ENCODE measurements around the gene XXYLT1. TPM values are rescaled to one million over a fixed set of nuclear protein-coding genes. Genes with fewer than 3 reads are reported as not detected.
A peak's percentile ranks its signal among the peaks of the same experiment; 100 is the strongest.
"Not testable (repeated sequence)": the region's sequence is repeated elsewhere in the genome, so short reads cannot be mapped to it uniquely, and the experiment has no call there.

Gene XXYLT1
- polyA plus RNA-seq, 6 donors from 2014 or later: 1.7 to 3.7 (median 3.6) TPM; not detected in 1

DNA sequence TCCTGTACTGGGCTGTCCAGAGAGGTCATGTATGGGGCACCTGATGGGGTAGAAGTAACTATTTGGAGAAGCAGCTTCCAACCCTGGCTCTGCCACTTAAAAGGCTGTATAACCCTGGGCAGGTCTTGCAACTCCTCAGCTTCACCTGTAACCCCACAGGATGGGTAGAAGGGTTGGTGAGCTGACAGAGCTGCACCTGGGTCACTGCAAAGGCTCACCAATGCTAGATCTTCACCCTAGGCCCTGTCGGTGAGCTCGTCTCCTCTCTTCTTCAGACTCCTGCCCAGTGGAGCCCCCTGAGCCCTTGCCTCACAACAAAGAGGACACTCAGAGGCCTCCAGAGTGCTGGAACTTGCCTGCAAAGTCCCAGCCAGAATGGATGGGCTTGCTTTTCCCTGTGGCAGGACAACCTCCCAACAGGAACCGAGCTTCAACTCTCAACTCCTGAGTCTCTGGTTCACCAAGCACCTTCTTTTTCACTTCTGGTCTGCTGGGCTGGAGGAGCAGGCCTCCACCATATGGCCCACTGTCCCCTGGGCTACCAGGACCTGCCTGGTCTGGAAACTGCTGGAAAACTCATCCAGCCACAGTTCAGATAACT, 45.9 kb downstream of the XXYLT1 start:
- Mint-ChIP-seq H3K4me3 (no peak overlapping the region), H3K9me3 (no peaks in the 10 kb centered on the region), H3K27me3 (no peaks in the 10 kb centered on the region), H3K4me1 (peaks cover 15 to 22% (median 20%) of the 10 kb centered on the region in 3 donors), H3K27ac (no peak overlapping the region), H3K36me3 (no peaks in the 10 kb centered on the region)
- DNase-seq (no peak), ATAC-seq (ENCODE audit: low read depth in 2 of 2) (no peak)

DNA sequence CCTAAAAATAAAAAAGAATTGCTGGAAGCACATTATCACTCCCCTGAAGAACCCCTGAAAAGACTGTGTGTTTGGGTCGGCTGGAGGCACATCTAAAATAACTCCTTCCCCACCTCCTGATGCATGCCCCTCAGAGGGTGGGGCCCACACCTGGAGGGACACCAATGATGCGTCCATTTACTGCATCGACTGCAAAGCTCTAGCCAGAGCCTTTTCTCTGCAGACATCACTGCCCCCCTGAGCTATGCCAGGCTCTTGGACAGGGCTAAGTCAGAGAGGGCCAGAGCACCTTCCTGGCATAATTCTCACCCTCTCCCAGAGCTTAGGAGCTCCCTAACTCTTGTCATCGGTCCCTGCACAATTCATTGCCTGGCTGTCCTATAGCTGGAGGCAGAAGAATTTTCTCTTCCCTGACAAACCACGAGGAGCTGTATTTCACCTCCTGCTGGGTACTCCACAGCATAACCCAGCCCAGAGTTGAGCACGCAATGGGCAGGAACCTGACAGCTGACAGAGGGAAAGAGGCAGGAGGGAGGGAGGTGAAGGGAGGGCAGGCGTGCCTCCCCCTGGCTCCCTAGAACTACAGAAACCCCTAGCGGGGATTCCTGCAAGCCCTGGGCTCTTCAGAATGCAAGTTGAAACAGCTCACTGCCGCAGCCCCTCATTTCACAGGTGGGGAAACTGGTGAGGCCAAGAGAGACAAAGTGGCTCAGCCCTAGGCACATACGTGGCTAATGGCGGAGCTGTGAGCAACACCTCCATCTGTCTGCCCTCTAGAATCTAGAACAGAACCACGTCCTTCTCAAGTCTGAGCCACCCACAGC, 46.6 kb downstream of the XXYLT1 start:
- H3K27ac Mint-ChIP-seq: no peak overlapping the region
- ATAC-seq (ENCODE audit: low read depth in 2 of 2) (no peak), DNase-seq (no peak)
- H3K36me3 Mint-ChIP-seq: no peaks in the 10 kb centered on the region
- peaks cover 15 to 22% (median 20%) of the 10 kb centered on the region in 3 donors for H3K4me1 Mint-ChIP-seq
- H3K27me3 Mint-ChIP-seq: no peaks in the 10 kb centered on the region
- H3K4me3 Mint-ChIP-seq: no peak overlapping the region
- H3K9me3 Mint-ChIP-seq: no peaks in the 10 kb centered on the region

DNA sequence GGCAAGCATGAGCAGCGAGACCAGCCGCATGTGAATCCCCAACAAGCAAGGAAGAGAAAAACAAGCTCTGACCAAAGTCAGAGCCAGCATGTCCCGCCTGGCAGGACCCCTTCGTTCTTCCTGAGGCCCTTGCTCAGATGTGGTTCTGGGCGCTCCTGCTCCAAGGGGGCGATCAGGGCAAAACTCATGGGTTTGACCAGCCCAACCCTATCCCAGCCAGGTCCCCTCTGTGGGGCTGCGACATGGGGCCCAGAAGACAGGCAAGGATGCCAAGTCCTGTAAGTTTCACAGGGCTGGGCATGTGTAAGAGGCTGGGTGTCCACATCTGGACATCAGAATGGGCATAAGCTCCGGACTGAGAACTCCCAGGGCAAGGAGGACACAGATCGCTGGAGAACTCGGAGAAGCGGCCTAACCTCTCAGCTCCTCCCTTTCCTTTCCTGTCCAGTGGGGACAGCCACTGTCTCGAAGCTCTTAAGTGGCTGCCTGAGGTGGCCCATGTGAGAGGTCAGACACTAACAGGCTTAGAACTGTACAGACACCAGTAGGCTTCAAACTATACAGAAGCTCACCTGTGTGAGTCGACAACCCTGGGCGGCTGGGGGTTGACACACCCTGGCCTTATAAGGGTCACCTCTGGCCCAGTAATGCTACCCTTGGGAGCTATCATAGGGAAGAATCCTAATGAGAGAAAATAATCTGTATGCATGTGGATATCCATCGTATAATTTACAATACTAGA, 48.9 kb downstream of the XXYLT1 start:
- Mint-ChIP-seq H3K4me3 (no peak overlapping the region), H3K4me1 (peaks cover 8 to 11% (median 10%) of the 10 kb centered on the region in 3 donors), H3K9me3 (peaks cover 0 to 3% (median 0%) of the 10 kb centered on the region in 7 donors), H3K27ac (peak overlapping the region in 1 of 6 donors; percentile 76), H3K27me3 (no peaks in the 10 kb centered on the region), H3K36me3 (no peaks in the 10 kb centered on the region)
- DNase-seq: no peak
- ATAC-seq (ENCODE audit: low read depth in 2 of 2): no peak

DNA sequence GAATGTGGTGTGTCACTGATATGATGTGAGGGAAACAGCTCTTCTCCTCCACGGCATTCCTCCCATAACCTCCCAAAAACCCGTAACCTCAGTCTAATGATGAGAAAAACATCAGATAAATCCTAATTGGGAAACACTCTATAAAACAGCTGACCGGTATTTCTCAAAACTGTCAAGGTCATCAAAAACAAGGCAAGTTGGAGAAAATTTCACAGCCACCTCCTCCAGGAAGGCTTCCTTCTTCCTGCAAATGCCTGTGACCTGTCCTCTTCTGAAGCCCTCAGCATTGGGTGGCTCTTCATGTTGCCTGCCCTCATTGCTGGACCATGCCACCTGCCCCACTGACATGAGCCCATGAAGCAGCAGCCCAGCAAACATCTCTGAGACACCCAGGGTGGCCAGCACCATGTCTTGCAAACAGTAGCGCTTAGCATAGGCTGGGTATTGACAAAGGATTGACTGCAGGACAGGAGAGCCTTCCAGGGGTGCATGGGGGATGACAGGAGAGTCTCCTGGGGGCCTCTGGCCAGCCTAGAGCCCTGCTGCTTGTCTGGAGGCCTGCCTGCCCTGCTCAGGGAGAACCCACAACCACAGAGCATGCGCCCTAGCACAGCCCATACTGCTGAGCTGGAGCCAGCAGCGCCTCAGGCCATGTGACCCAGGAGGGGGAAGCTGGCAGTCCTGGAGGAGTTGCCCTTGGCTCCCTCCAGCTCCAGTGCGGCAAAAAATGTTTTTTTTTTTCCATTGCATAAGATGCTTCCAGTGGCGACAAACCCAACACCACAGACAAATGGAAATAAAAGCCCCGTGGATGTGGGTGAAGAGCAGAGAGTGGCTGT, 49.7 kb downstream of the XXYLT1 start:
- Mint-ChIP-seq H3K27ac (peak overlapping the region in 2 of 6 donors; percentile 0 to 76), H3K27me3 (no peaks in the 10 kb centered on the region), H3K4me3 (no peak overlapping the region)

DNA sequence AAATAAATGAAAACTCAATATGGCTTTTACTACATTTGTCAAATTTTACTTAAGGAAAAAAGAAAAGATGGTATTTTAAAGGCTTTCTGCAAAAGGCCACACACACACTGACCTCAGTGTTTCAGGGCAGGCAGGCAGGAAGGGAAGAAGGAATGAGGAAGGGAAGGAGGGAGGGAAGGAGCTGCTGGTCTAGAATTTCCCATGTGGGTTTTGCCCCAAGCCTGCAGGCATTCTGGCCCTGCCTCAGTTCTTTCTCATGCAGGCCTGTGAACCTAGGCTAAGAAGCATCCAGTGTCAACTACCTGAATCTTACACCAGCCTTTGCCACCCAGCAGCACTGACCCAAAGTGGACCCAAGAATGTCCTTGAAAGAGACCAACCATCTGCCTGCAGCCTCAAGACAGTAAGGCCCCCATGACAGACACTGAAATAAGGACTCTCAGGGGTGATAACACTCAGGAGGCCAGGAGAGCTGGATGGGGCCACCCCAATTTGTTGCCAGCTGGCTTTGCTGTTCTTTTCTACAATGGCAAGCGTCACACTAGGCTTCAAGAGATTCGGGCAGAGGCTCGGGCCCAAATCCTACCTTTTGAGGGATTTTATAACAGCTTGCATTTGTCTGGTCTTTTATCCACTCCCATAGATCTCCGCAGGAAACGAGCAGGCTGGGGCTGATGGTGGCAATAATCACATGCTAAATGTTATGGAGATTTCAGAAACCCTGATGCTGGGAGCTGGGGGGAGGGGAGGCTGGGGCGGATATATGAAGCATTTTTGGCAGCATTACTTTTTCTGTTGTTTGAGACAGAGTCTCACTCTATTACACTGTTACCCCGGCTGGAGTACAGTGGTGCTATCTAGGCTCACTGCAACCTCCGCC, 51.4 kb downstream of the XXYLT1 start:
- no peak for ATAC-seq (ENCODE audit: low read depth in 2 of 2)
- Mint-ChIP-seq H3K4me1 (no peaks in the 10 kb centered on the region), H3K27ac (no peak overlapping the region), H3K27me3 (no peaks in the 10 kb centered on the region), H3K4me3 (no peak overlapping the region), H3K36me3 (no peaks in the 10 kb centered on the region), H3K9me3 (peaks cover 0 to 3% (median 0%) of the 10 kb centered on the region in 7 donors)
- no peak for DNase-seq

More for the DNA sequence above, 49.7 kb downstream of the XXYLT1 start:
- ATAC-seq (ENCODE audit: low read depth in 2 of 2) (no peak), DNase-seq (no peak)
- Mint-ChIP-seq H3K36me3 (no peaks in the 10 kb centered on the region), H3K4me1 (peaks cover under 1 to 3% (median 2%) of the 10 kb centered on the region in 3 donors), H3K9me3 (peaks cover 0 to 3% (median 0%) of the 10 kb centered on the region in 7 donors)

DNA sequence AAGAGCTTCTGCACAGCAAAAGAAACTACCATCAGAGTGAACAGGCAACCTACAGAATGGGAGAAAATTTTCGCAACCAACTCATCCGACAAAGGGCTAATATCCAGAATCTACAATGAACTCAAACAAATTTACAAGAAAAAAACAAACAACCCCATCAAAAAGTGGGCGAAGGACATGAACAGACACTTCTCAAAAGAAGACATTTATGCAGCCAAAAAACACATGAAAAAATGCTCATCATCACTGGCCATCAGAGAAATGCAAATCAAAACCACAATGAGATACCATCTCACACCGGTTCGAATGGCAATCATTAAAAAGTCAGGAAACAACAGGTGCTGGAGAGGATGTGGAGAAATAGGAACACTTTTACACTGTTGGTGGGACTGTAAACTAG, 52.6 kb downstream of the XXYLT1 start:
- H3K36me3 Mint-ChIP-seq; DNase-seq; ATAC-seq (ENCODE audit: low read depth in 2 of 2); H3K27me3 Mint-ChIP-seq; H3K4me1 Mint-ChIP-seq; H3K9me3 Mint-ChIP-seq; H3K4me3 Mint-ChIP-seq; H3K27ac Mint-ChIP-seq: not testable (repeated sequence)

DNA sequence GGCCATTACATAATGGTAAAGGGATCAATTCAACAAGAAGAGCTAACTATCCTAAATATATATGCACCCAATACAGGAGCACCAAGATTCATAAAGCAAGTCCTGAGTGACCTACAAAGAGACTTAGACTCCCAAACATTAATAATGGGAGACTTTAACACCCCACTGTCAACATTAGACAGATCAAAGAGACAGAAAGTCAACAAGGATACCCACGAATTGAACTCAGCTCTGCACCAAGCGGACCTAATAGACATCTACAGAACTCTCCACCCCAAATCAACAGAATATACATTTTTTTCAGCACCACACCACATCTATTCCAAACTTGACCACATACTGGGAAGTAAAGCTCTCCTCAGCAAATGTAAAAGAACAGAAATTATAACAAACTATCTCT, 55.4 kb downstream of the XXYLT1 start:
- not testable (repeated sequence) for H3K27me3 Mint-ChIP-seq; H3K4me3 Mint-ChIP-seq; H3K9me3 Mint-ChIP-seq; H3K36me3 Mint-ChIP-seq; H3K27ac Mint-ChIP-seq; ATAC-seq (ENCODE audit: low read depth in 2 of 2); DNase-seq
- H3K4me1 Mint-ChIP-seq: peaks cover 5 to 10% (median 6%) of the 10 kb centered on the region in 3 donors

DNA sequence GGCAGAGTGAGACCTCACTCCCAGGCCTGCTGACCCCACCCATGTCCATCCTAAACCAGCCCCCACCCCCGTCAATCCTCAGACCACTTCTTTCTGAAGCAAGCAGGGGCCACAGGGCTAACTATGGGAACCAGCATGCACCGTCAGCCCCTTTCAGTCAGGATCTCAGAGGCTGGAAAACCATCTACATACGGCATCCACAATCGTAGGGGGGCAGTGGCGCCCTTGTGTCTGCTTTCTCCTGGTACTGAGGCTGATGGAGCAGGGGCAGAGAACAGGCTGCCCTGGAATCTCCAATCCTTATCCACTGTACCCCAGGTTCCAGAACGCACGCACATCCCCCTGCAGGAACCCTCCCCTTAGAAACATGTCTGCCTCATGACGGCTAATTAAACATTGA, 56.6 kb downstream of the XXYLT1 start:
- DNase-seq (no peak), ATAC-seq (ENCODE audit: low read depth in 2 of 2) (no peak)
- no peak overlapping the region for H3K4me3 Mint-ChIP-seq
- peaks cover 0 to 8% of the 10 kb centered on the region in 2 donors for H3K36me3 Mint-ChIP-seq
- no peak overlapping the region for H3K27ac Mint-ChIP-seq
- H3K9me3 Mint-ChIP-seq: peaks cover 0 to 5% (median 2%) of the 10 kb centered on the region in 7 donors
- H3K27me3 Mint-ChIP-seq: no peaks in the 10 kb centered on the region
- peaks cover 5 to 12% (median 6%) of the 10 kb centered on the region in 3 donors for H3K4me1 Mint-ChIP-seq

DNA sequence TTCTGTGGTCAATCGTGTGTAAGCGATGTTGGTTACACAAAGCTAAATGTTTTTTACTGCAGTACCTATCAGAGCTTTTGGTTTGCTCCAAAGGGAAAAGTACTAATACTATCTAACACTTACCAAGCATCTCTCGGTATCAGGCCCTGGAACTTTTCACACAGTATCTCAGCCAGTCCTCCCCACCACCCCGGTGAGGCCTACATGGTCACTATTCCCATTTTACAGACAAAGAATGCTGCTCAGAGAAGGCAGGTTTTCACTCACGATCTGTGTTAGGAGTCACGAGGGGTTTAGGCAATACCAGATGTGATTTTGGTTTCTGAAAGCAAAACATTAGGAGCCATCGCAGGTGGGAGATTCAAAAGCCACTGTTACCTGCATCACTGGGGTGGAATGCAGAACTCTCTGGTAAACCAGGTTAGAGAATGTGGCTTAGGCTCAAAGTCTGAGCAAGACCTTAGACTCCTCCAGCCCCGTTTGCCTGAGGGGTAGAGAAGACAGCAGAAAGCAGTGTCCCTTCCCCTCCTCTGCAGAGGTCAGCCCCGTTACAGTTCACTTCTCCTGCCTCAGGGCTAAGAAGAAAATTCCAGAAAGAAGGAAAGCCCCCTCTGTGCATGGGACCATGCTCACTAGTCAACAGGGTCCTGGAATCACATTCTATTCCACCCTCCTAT, 57.2 kb downstream of the XXYLT1 start:
- Mint-ChIP-seq H3K27ac (no peak overlapping the region), H3K4me1 (peaks cover 5 to 12% (median 6%) of the 10 kb centered on the region in 3 donors), H3K27me3 (no peaks in the 10 kb centered on the region), H3K9me3 (peaks cover 0 to 5% (median 0%) of the 10 kb centered on the region in 7 donors), H3K4me3 (no peak overlapping the region), H3K36me3 (peaks cover 0 to 8% of the 10 kb centered on the region in 2 donors)
- no peak for ATAC-seq (ENCODE audit: low read depth in 2 of 2)
- no peak for DNase-seq

DNA sequence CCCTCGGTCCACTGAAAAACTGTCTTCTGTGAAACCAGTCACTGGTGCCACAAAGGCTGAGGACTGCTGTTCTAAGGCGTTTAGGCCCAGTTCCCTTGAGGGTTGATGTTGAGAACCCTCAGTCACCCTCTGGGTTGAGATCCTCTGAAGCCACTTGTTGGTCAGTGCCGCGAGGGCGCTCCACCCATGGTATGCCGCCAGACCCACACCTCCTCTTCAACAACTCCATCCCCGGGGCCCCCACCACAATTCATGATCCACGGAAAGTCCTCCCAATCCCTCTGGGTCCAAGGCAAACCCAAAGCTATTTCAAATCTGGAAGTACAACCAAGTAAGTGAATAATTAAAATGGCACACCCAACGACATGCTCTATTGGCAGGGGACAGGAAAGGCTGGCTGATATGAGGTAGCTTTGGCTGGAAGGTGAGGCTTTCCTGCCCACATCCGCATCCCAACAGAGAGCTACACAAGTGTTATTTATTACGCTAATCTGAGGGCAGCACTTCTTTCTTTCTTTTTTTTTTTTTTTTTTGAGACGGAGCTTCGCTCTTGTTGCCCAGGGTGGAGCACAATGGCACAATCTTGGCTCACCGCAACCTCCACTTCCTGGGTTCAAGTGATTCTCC, 58.1 kb downstream of the XXYLT1 start:
- H3K9me3 Mint-ChIP-seq: peaks cover 0 to 5% (median 0%) of the 10 kb centered on the region in 7 donors
- H3K4me3 Mint-ChIP-seq: peak overlapping the region in 1 of 8 donors; percentile 69
- H3K27me3 Mint-ChIP-seq: no peaks in the 10 kb centered on the region
- H3K27ac Mint-ChIP-seq: peak overlapping the region in 2 of 6 donors; percentile 29 to 53
- DNase-seq: no peak
- H3K4me1 Mint-ChIP-seq: peaks cover 6 to 15% (median 11%) of the 10 kb centered on the region in 3 donors
- H3K36me3 Mint-ChIP-seq: peaks cover 0 to 8% of the 10 kb centered on the region in 2 donors
- no peak for ATAC-seq (ENCODE audit: low read depth in 2 of 2)

DNA sequence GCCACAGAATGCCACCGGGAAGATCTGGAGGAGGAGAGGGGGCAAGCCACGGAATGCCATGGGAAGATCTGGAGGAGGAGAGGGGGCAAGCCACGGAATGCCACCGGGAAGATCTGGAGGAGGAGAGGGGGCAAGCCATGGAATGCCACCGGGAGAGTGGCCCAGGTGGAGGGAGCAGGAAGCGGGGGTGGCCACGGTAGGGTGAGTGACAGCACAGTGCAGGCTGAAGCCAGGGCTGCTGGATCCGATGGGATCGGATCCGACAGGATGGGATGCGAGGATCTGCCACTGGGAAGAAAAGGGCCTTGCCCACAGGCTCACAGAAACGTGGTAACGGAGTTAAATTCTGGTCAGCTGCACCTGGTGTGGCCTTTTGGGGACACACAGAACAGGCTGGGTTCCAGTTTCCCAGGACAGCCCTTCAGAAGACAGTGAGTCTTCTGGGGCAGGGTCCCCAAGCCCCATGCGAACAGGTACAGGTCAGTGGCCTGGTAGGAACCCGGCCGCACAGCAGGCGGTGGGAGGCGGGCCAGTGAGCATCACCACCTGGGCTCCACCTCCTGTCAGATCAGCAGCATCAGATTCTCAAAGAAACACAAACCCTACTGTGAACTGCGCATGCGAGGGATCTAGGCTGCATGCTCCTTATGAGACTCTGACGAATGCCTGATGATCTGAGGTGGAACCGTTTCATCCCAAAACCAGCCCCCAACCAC, 58.8 kb downstream of the XXYLT1 start:
- peak overlapping the region in 1 of 6 donors; percentile 29 for H3K27ac Mint-ChIP-seq
- DNase-seq (no peak), ATAC-seq (ENCODE audit: low read depth in 2 of 2) (no peak)
- peaks cover 0 to 5% (median 0%) of the 10 kb centered on the region in 7 donors for H3K9me3 Mint-ChIP-seq
- no peaks in the 10 kb centered on the region for H3K27me3 Mint-ChIP-seq
- H3K4me3 Mint-ChIP-seq: no peak overlapping the region
- H3K4me1 Mint-ChIP-seq: peaks cover 6 to 15% (median 15%) of the 10 kb centered on the region in 3 donors
- peaks cover 0 to 8% of the 10 kb centered on the region in 2 donors for H3K36me3 Mint-ChIP-seq
